Ureter (tissue), 1 donor: Measurements from ENCODE around the gene MYH7B. TPM values are rescaled to one million over a fixed set of nuclear protein-coding genes. Genes with fewer than 3 reads are reported as not detected.

ENCODE experiments used
- DNase-seq: peaks from one replicate; pipeline ENCODE4 v3.0.0-alpha.2; 2020; ENCODE audit warnings: low spot score
- total RNA-seq: library from RNA; stranded (reverse); gene quantifications from one replicate; pipeline ENCODE4 v1.2.4, GENCODE V29; 2023
- donor health status: DM: yes; HTN: yes; CAD: no.

The MYH7B gene
- total RNA-seq, 1 donor from 2014 or later = 1.4 TPM

DNA sequence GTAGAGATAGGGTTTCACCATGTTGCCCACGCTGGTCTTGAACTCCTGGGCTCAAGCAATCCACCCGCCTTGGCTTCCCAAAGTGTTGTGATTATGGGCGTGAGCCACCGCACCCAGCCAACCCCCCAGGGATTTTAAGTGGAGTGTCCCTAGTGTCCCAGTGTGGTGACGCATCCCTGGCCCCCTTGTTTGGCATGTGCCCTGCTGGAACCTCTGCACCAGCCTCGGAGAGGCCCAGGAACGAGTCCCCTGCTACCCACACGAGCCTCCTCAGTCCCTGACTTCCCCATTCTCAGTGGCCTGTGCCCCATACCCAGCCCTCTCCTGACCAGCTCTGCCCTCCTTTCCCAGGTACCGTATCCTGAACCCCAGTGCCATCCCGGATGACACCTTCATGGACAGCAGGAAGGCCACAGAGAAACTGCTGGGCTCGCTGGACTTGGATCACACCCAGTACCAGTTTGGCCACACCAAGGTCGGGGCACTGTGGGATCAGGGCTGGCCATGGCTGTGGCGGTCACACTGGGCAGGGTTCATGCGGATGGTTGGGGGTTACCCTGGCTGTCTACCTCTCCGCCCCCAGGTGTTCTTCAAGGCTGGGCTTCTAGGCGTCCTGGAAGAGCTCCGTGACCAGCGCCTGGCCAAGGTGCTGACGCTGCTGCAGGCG is 37.2 kb downstream of the MYH7B start:
- DNase-seq = no peak

DNA sequence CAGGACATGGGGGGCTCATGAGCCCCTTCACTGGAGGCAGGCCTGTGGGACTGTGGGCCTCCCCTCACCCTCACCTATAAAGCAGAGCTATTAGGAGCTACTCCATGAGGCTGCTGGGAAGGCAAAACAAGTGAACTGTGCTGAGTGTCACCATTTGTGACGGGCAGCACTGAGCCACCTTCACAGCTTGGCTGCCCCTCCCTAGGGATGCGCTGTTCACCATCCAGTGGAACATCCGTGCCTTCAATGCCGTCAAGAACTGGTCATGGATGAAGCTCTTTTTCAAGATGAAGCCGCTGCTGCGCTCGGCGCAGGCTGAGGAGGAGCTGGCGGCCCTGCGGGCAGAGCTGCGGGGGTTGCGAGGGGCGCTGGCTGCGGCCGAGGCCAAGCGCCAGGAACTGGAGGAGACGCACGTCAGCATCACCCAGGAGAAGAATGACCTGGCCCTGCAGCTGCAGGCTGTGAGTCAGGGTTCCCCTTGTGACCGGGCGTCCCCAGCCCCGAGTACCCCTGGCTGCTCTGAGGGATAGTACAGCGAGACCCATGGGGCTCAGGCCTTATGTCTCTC is 38.4 kb downstream of the MYH7B start:
- DNase-seq = no peak

GRCh38 chr20:34994509-34995131 is 39.0 kb downstream of the MYH7B start:
- DNase-seq = no peak

DNA sequence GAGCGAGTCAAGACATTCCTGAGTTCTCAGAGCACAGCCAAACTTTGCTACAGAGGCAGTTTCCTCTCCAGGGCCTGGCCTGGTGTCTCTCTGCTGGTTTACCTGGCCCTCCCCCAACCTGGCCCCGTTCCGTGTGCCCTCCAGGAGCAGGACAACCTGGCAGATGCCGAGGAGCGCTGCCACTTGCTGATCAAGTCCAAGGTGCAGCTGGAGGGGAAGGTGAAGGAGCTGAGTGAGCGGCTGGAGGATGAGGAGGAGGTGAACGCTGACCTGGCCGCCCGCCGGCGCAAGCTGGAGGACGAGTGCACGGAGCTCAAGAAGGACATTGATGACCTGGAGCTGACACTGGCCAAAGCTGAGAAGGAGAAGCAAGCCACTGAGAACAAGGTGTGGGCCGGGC is 39.5 kb downstream of the MYH7B start:
- no peak for DNase-seq

DNA sequence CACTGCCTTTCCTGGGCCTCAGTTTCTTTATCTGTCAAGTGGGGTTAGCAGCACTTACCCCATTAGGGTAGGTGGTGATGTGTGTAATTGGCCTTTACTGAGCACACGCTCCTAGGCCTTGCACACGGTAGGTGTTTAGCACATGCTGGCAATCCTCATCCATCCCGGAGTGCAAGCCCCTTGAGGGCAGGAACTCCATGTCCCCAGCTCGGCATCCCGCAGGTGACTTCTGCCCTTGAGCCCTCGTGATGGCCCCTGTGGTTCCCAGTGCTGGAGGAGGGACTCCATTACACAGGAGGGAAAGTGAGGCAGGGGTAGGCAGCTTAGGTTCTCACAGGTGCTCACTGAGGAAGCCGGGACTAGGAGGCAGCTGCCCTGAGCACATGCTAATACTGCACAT is 40.0 kb downstream of the MYH7B start:
- DNase-seq = no peak

DNA sequence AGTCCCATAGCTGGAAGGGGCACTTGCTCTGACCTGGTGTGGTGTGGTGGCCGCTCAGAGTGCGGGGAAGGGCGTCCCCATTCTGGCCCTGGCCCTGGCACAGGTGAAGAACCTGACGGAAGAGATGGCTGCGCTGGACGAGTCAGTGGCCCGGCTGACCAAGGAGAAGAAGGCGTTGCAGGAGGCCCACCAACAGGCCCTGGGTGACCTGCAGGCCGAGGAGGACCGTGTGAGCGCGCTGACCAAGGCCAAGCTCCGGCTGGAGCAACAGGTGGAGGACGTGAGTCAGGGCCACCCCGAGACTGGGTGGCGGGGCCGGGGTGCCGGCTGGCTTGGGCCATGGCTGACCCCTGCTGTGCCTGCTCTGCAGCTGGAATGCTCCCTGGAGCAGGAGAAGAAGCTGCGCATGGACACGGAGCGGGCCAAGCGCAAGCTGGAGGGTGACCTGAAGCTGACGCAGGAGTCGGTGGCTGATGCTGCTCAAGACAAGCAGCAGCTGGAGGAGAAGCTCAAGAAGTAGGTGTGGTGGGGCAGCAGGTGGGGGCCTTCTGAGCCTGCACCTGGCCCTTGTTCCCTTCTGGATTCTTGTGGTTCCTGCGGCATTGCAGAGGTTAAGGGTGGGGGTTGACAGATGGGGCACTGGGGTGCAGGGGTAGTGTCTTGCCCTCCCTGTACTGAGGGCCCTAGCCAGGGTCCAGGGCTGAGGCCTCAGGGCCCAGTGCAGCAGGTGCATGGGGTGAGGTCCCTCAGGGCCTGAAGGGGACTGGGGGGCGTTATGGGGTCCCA is 40.8 kb downstream of the MYH7B start:
- DNase-seq = no peak

DNA sequence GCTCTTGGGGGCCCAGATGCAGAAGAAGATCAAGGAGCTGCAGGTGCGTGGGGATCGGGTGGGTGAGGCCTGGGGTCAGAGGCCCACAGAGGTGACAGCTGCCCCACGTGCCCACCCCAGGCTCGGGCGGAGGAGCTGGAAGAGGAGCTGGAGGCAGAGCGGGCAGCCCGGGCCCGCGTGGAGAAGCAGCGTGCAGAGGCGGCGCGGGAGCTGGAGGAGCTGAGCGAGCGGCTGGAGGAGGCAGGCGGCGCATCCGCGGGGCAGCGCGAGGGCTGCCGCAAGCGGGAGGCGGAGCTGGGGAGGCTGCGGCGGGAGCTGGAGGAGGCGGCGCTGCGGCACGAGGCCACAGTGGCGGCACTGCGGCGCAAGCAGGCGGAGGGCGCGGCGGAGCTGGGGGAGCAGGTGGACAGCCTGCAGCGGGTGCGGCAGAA is 41.5 kb downstream of the MYH7B start:
- no peak for DNase-seq

DNA sequence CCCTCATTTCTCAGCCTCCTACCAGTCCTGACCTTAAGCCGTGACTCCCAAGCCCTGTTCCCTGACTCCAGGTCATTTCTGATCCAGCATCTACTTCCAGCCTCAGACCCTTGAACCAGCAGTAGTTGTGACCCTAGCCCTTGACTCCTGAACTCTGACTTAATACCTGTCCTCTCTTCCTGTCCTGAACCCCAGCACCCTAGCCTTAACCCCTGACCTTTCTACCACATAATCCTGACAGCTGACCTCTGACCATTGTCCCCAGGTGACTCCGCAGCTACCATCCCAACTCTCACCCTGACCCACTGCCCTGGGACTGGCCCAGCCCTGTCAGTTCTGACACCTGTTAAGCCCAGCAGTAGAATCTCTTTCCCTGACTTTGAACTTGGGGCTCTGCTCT is 42.1 kb downstream of the MYH7B start:
- DNase-seq = no peak

GRCh38 chr20:34998331-34998950 is 42.8 kb downstream of the MYH7B start:
- no peak for DNase-seq

GRCh38 chr20:34999021-34999451 is 43.4 kb downstream of the MYH7B start:
- DNase-seq = no peak

DNA sequence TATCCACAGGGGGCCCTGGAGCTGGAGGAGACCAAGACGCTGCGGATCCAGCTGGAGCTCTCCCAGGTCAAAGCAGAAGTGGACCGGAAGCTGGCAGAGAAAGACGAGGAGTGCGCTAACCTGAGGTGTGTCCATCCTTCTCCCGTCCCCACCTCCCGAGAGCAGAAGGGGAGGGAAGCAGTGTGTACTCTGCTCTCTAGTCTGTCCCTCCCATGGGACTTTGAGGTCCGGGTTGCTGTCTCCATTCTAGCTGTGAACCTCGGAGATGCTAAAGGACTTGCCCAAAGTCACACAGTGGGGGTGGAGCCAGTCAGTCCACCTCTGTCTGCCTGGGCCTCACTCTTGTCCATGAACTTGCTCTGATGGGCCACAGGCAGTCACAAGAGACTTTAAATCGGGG is 44.1 kb downstream of the MYH7B start:
- no peak for DNase-seq

- DNase-seq = no peak
Observed at GRCh38 chr20:35000311-35000921, 44.7 kb downstream of the MYH7B start.

DNA sequence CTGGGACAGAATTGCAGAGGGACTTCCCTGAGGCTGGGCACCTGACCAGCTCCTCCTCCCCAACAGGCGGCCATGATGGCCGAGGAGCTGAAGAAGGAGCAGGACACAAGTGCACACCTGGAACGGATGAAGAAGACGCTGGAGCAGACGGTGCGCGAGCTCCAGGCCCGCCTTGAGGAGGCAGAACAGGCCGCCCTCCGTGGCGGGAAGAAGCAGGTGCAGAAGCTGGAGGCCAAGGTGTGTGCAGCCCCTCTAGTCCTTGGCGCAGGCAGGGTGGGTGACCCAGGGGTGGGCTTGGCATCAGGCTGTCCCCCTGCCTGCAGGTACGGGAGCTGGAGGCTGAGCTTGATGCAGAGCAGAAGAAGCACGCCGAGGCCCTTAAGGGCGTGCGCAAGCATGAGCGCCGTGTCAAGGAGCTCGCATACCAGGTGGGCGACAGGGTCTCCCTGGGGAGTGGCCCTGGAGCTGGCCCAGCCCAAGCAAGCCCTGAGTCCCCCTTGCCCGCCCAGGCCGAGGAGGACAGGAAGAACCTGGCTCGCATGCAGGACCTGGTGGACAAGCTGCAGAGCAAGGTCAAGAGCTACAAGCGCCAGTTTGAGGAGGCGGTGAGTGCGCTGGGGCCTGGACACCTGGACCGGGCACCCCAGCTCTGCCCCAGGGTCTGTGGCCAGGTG is 45.4 kb downstream of the MYH7B start:
- no peak for DNase-seq

- DNase-seq = no peak
Observed at GRCh38 chr20:35001596-35002362, 46.1 kb downstream of the MYH7B start.

DNA sequence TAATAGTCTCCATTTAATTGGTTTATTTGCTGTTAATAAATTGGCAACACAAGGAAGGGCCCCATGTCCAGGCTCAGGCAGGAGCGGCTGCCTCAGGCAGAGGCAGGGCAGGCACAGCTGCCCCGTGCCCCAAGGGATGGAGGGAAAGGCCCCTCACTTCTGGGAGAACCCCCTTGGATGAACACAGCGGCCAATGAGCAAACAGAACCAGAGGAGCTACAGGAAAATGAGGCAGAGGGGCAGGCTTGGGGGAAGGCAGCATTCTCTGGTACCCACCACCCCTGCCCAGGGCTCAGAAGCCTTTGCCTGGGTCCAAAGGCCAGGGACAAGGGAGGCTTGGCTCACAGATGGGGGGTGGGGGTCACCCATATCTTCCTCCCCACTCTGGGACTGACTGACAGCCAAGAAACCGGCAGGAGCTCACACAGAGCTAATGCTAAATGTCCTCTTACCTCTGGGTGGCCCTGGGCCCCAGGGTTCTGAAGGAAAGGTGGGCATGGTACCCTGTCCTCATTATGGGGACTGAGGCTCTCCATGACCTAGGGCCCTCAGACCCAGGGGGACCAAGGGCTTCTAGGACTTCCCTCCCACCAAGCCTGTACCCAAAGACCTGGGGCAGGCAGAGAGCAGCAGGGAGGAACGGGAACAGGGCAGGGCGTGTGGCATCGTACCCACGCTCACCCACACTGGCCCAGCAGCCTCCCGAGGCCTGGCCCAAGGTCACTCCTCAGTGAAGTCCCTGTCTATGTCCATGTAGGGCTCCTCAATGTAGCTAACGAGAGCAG is 47.0 kb downstream of the MYH7B start:
- no peak for DNase-seq

GRCh38 chr20:35003211-35004031 is 47.8 kb downstream of the MYH7B start:
- no peak for DNase-seq

DNA sequence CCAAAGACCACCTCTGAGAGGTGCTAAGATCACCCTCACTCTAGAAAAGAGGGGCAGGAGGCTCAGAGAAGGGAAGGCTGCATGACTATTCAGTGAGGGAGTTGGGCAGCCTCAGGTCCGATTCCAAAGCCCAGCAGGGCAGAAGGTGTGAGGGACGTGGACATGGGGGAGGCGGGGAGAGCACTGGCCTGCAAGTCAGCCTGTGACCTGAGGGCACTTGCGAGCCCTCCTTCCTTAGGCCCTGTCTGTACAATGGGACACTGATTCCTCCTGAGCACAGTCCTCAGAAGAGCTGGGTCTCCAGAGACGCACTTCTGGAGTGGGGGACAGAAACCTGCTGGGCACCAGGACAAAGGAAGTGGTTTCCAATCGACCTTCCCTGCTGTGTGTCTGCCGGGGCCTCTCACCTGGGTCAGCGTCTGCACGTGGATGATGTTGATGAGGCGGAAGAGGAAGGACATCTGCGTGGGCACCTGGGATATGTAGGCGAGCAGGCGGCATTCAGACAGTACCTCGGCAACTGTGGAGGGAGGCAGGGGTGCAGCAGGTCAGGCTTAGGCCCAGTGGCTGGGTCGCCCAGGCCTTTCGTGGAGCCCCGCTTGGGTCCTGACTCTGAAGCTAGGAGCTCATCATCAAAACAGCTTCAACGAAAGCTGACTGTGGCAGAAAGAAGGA is 48.5 kb downstream of the MYH7B start:
- no peak for DNase-seq
